Gastrocnemius medialis (tissue), 4 donors: ENCODE results near the gene TBC1D5. TPM values are rescaled to one million over a fixed set of nuclear protein-coding genes. Genes with fewer than 3 reads are reported as not detected.

Experiments
- ATAC-seq, 2 donors: fragments of 150-250 bp; one replicate each; pipeline ENCODE4 v1.9.1; 2016
- DNase-seq, 2 donors: peaks; one replicate each; pipeline ENCODE4 v3.0.0-alpha.2; 2019
- H3K27ac ChIP-seq, 4 donors: fragments of 200-600 bp; sonication (generic); 1 replicate in 1 of 4; 2 replicates in 3 of 4; pipeline ENCODE4 v1.5.1; 2016 to 2018; ENCODE audit warnings: mild to moderate bottlenecking in 2 of 4, moderate library complexity in 1 of 4
- H3K27me3 ChIP-seq, 3 donors: fragments of 200-600 bp; sonication (generic) in 2 of 3; 1 replicate in 1 of 3; 2 replicates in 2 of 3; pipeline versions ENCODE4 v1.5.1 to v1.6.0; 2016 to 2019; ENCODE audit warnings: mild to moderate bottlenecking in 1 of 3, moderate library complexity in 1 of 3
- H3K36me3 ChIP-seq, 2 donors: fragments of 200-600 bp; sonication (generic) in 1 of 2; one replicate each; pipeline ENCODE4 v1.5.1; 2017 to 2018
- H3K4me1 ChIP-seq, 2 donors: fragments of 200-600 bp; sonication (generic) in 1 of 2; one replicate each; pipeline ENCODE4 v1.5.1; 2016 to 2017; ENCODE audit warnings: mild to moderate bottlenecking in 2 of 2
- H3K4me3 ChIP-seq, 4 donors: fragments of 200-600 bp; sonication (generic) in 3 of 4; 1 replicate in 1 of 4; 2 replicates in 3 of 4; pipeline ENCODE4 v1.5.1; 2016 to 2019; ENCODE audit warnings: mild to moderate bottlenecking in 2 of 4
- H3K9me3 ChIP-seq, 3 donors: fragments of 200-600 bp; sonication (generic) in 2 of 3; 1 replicate in 1 of 3; 2 replicates in 2 of 3; pipeline ENCODE4 v1.5.1; 2016 to 2019
- CTCF ChIP-seq, 5 experiments: fragments of 450-650 bp in 3 of 5; fragments of 200-600 bp in 2 of 5; sonication (generic) in 2 of 5; IDR thresholded peaks in 4 of 5; conservative IDR thresholded peaks in 1 of 5; 1 replicate in 4 of 5; 2 replicates in 1 of 5; pipeline ENCODE4 v1.5.1; 2016 to 2019; ENCODE audit warnings: antibody characterized with exemption in 5 of 5, mild to moderate bottlenecking in 3 of 5, moderate library complexity in 3 of 5
- POLR2A ChIP-seq, 2 donors: fragments of 450-650 bp; IDR thresholded peaks; one replicate each; pipeline ENCODE4 v1.6.1; 2017; ENCODE audit warnings: antibody characterized with exemption in 2 of 2, mild to moderate bottlenecking in 2 of 2, moderate library complexity in 2 of 2
- in situ Hi-C, 4 donors: fragments of 200-750 bp; cut with MboI; loops; one replicate each; pipeline versions ENCODE4 v1.15.0 to v1.8.0; 2017; ENCODE audit warnings: low sequenced_read_pairs in 4 of 4
- intact Hi-C: fragments of 100-400 bp; cut with DNase I; formaldehyde crosslinking; loops from one replicate; pipeline ENCODE4 v1.15.1; 2023; ENCODE audit warnings: low total_unique reads
- total RNA-seq, 4 donors: library from RNA; depleted of rRNA; stranded (reverse); fragments of >200 nt; gene quantifications; one replicate each; pipeline versions ENCODE4 v1.1.0 to v1.2.3, GENCODE V29; 2016

The TBC1D5 gene
- total RNA-seq, 4 donors from 2014 or later: 20.3 to 34.4 (median 27.1) TPM

- Histone ChIP-seq H3K4me1 (peaks cover 3 to 7% of the 10 kb centered on the region in 2 donors), H3K4me3 (no peak overlapping the region), H3K9me3 (no peaks in the 10 kb centered on the region), H3K27me3 (no peaks in the 10 kb centered on the region), H3K36me3 (no peaks in the 10 kb centered on the region), H3K27ac (no peak overlapping the region)
- no peak for DNase-seq
- in situ Hi-C loops (no loop called here), intact Hi-C loops (no loop called here)
- ATAC-seq: no peak
- TF ChIP-seq CTCF (IDR thresholded peaks at IDR 0.05 in 4 of 5, conservative IDR thresholded peaks at IDR 0.05 in 1 of 5) (no peak), POLR2A (IDR thresholded peaks at IDR 0.05) (no peak)
Measured at GRCh38 chr3:17469954-17470353, 272.5 kb downstream of the TBC1D5 start.

- H3K4me1 ChIP-seq: peaks cover 3 to 7% of the 10 kb centered on the region in 2 donors
- H3K27me3 ChIP-seq: no peaks in the 10 kb centered on the region
- DNase-seq: no peak
- H3K36me3 ChIP-seq: no peaks in the 10 kb centered on the region
- TF ChIP-seq POLR2A (IDR thresholded peaks at IDR 0.05): no peak
- TF ChIP-seq CTCF (IDR thresholded peaks at IDR 0.05 in 4 of 5, conservative IDR thresholded peaks at IDR 0.05 in 1 of 5): no peak
- no peak overlapping the region for H3K27ac ChIP-seq
- no peak overlapping the region for H3K4me3 ChIP-seq
- intact Hi-C loops: no loop called here
- in situ Hi-C loops: no loop called here
- H3K9me3 ChIP-seq: no peaks in the 10 kb centered on the region
- no peak for ATAC-seq
Measured at GRCh38 chr3:17469520-17469919, 272.9 kb downstream of the TBC1D5 start.

GRCh38 chr3:17466028-17466427, 276.4 kb downstream of the TBC1D5 start:
- H3K27me3 ChIP-seq: no peaks in the 10 kb centered on the region
- no peak overlapping the region for H3K27ac ChIP-seq
- no peak overlapping the region for H3K4me3 ChIP-seq
- intact Hi-C loops: no loop called here
- H3K4me1 ChIP-seq: peaks cover 3 to 7% of the 10 kb centered on the region in 2 donors
- in situ Hi-C loops: no loop called here
- no peaks in the 10 kb centered on the region for H3K9me3 ChIP-seq
- TF ChIP-seq CTCF (IDR thresholded peaks at IDR 0.05 in 4 of 5, conservative IDR thresholded peaks at IDR 0.05 in 1 of 5) (no peak), POLR2A (IDR thresholded peaks at IDR 0.05) (no peak)
- ATAC-seq (no peak), DNase-seq (no peak)
- no peaks in the 10 kb centered on the region for H3K36me3 ChIP-seq

- H3K27me3 ChIP-seq: no peaks in the 10 kb centered on the region
- no peak overlapping the region for H3K4me3 ChIP-seq
- H3K27ac ChIP-seq: no peak overlapping the region
- no peak for ATAC-seq
- no peak for TF ChIP-seq CTCF (IDR thresholded peaks at IDR 0.05 in 4 of 5, conservative IDR thresholded peaks at IDR 0.05 in 1 of 5)
- no peak for TF ChIP-seq POLR2A (IDR thresholded peaks at IDR 0.05)
- H3K9me3 ChIP-seq: no peaks in the 10 kb centered on the region
- no peaks in the 10 kb centered on the region for H3K36me3 ChIP-seq
- no peak for DNase-seq
- intact Hi-C loops: no loop called here
- in situ Hi-C loops: no loop called here
- H3K4me1 ChIP-seq: no peaks in the 10 kb centered on the region
Measured at GRCh38 chr3:17459470-17459993, 282.9 kb downstream of the TBC1D5 start.

- ATAC-seq: no peak
- in situ Hi-C loops: no loop called here
Measured at GRCh38 chr3:17456650-17457049, 285.8 kb downstream of the TBC1D5 start.

More at GRCh38 chr3:17456650-17457049, 285.8 kb downstream of the TBC1D5 start:
- H3K4me3 ChIP-seq: no peak overlapping the region
- TF ChIP-seq POLR2A (IDR thresholded peaks at IDR 0.05): no peak
- no peak for TF ChIP-seq CTCF (IDR thresholded peaks at IDR 0.05 in 4 of 5, conservative IDR thresholded peaks at IDR 0.05 in 1 of 5)
- no peaks in the 10 kb centered on the region for H3K27me3 ChIP-seq
- intact Hi-C loops: no loop called here
- no peak overlapping the region for H3K27ac ChIP-seq
- no peaks in the 10 kb centered on the region for H3K9me3 ChIP-seq
- DNase-seq: no peak
- no peaks in the 10 kb centered on the region for H3K4me1 ChIP-seq
- H3K36me3 ChIP-seq: no peaks in the 10 kb centered on the region
